Measurements from ENCODE around the gene ZNF324B. TPM values are rescaled to one million over a fixed set of nuclear protein-coding genes. Genes with fewer than 3 reads are reported as not detected.

The ZNF324B gene
- polyA plus RNA-seq, 3 donors = 0.46 to 3.1 (median 0.82) TPM

DNA sequence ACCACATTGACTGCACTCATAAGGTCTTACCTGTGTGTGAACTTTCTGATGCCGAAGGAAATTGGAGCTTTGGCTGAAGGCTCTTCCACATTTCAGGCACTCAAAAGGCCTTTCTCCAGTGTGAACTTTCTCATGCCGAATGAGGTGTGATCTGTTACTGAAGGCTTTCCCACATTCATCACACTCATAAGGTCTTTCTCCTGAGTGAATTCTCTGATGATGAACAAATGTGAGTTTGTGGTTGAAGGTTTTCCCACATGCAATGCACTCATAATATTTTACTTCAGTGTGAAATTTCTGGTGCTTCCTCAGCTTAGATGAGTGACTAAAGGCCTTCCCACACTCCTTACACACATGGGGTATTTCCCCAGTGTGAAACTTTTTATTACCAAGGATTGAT lies 17.2 kb upstream of the ZNF324B start:
- no peak overlapping the region for H2AFZ ChIP-seq (ENCODE audit: insufficient read depth, low read depth, low read length, poor library complexity, severe bottlenecking)
- no peak overlapping the region for H3K27ac ChIP-seq (ENCODE audit: low read depth in 1 of 2, low read length in 2 of 2)
- H3K4me2 ChIP-seq (replicated peaks; ENCODE audit: extremely low read depth, low read length, poor library complexity, severe bottlenecking) = no peak overlapping the region
- Mint-ChIP-seq H3K9me3 (peaks cover 72 to 100% (median 99%) of the 10 kb centered on the region in 7 donors), H3K27me3 (ENCODE audit: low read depth in 3 of 3) (peaks cover 0 to 2% (median 2%) of the 10 kb centered on the region in 3 donors), H3K4me3 (no peak overlapping the region), H3K4me1 (peaks cover 4% of the 10 kb centered on the region), H3K27ac (no peak overlapping the region), H3K36me3 (peaks cover 43 to 62% of the 10 kb centered on the region in 2 donors)
- H3K4me1 ChIP-seq (ENCODE audit: control insufficient read depth in 1 of 2, insufficient read depth in 2 of 2, low read length in 2 of 2) = peaks cover 2% of the 10 kb centered on the region in 2 donors
- H3K9ac ChIP-seq (ENCODE audit: insufficient read depth, low read length, poor library complexity, severe bottlenecking) = no peak overlapping the region
- H3K79me2 ChIP-seq (ENCODE audit: insufficient read depth, low read length) = peaks cover 5% of the 10 kb centered on the region
- 80% methylated on average over 1 of the region's 2 CpGs for WGBS (ENCODE audit: insufficient coverage)
- no peak for DNase-seq
- peaks cover 93 to 94% of the 10 kb centered on the region in 2 donors for H3K9me3 ChIP-seq (replicated peaks in 1 of 2; ENCODE audit: control insufficient read depth in 1 of 2, insufficient read depth in 1 of 2, low read length in 2 of 2)
- peaks cover 30 to 65% of the 10 kb centered on the region in 2 donors for H3K36me3 ChIP-seq (replicated peaks in 1 of 2; ENCODE audit: control insufficient read depth in 1 of 2, insufficient read depth in 2 of 2, low read length in 2 of 2)
- no peaks in the 10 kb centered on the region for H4K20me1 ChIP-seq (ENCODE audit: insufficient read depth, low read length)
- peak overlapping the region in 1 of 3 experiments; percentile 40 for H3K4me3 ChIP-seq (replicated peaks in 1 of 3; ENCODE audit: low read depth in 2 of 3, low read length in 3 of 3)
- H3K27me3 ChIP-seq (ENCODE audit: control insufficient read depth in 2 of 2, insufficient read depth in 2 of 2, low read length in 2 of 2) = no peaks in the 10 kb centered on the region
- intact Hi-C loops (cut with micrococcal nuclease) = no loop called here
- TF ChIP-seq, protein P1, sequence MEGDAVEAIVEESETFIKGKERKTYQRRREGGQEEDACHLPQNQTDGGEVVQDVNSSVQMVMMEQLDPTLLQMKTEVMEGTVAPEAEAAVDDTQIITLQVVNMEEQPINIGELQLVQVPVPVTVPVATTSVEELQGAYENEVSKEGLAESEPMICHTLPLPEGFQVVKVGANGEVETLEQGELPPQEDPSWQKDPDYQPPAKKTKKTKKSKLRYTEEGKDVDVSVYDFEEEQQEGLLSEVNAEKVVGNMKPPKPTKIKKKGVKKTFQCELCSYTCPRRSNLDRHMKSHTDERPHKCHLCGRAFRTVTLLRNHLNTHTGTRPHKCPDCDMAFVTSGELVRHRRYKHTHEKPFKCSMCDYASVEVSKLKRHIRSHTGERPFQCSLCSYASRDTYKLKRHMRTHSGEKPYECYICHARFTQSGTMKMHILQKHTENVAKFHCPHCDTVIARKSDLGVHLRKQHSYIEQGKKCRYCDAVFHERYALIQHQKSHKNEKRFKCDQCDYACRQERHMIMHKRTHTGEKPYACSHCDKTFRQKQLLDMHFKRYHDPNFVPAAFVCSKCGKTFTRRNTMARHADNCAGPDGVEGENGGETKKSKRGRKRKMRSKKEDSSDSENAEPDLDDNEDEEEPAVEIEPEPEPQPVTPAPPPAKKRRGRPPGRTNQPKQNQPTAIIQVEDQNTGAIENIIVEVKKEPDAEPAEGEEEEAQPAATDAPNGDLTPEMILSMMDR (IDR thresholded peaks at IDR 0.05) = no peak

DNA sequence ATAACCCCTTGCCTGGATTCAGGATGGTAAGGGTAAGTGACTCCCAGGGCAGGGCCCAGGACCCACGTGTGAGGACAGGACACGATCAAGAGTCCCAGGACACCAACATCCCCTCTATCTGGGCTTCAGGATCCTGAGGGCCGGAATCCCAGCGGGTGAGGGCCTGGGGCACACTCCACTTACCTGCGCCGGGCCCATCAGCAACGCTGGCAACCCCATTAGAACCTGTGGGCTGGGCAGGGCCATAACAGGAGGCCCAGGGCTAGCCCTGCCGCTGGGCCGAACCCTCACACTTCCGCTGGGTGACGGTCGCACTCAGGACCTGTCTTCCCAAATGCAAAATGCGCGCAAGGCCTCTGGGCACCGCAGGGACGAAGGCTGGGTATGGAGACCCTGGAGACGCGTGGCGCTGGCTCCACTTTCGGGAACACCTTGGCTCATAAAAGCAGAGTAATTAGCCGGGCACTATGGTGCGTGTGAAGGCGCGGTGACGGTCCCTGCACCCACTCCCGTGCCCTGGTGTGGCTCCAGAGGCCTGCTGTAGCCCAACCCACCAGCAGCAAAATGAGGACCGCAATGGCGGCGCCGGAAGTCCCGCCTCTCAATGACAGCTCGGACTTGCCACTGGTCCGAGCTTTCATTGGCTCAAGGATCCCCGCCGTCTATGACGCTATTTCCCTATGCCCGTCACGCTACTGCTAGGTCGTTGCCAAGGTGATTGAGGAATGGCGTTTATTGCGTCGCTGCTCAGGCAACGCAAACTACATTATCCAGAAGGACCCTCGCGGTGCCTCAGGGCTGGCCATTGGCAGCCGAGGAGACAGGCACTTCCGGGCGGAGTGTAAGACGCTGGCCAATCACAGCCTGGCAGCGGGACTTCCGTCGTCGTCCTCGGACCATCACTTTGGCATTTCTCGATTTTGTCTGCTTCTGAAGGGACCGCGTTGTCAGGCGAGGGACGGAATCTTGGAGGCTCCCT lies 11.6 kb upstream of the ZNF324B start, which contains the start of gene ZNF132:
ZNF132 (minus strand) TSS at position 578 of the 979 bp plus-strand sequence; CDS start at position 246, 332 bp downstream.
- peak within 1 kb of the TSS; percentile 76 for H3K4me2 ChIP-seq (replicated peaks; ENCODE audit: extremely low read depth, low read length, poor library complexity, severe bottlenecking)
- TF ChIP-seq, protein P1 (IDR thresholded peaks at IDR 0.05) = no peak
- peaks cover 0 to 3% of the 10 kb centered on the region in 2 donors for H3K27me3 ChIP-seq (ENCODE audit: control insufficient read depth in 2 of 2, insufficient read depth in 2 of 2, low read length in 2 of 2)
- Mint-ChIP-seq H3K9me3 (peaks cover 61 to 85% (median 76%) of the 10 kb centered on the region in 7 donors), H3K36me3 (peaks cover 39 to 49% of the 10 kb centered on the region in 2 donors), H3K27ac (peak within 1 kb of the TSS; percentile 93 to 98 (median 95)), H3K4me1 (peaks cover 16% of the 10 kb centered on the region), H3K27me3 (ENCODE audit: low read depth in 3 of 3) (peaks cover 3 to 14% (median 14%) of the 10 kb centered on the region in 3 donors), H3K4me3 (peak within 1 kb of the TSS; percentile 86 to 93)
- peaks cover 48 to 71% of the 10 kb centered on the region in 2 donors for H3K9me3 ChIP-seq (replicated peaks in 1 of 2; ENCODE audit: control insufficient read depth in 1 of 2, insufficient read depth in 1 of 2, low read length in 2 of 2)
- peak within 1 kb of the TSS; percentile 81 to 93 for H3K27ac ChIP-seq (ENCODE audit: low read depth in 1 of 2, low read length in 2 of 2)
- H3K4me1 ChIP-seq (ENCODE audit: control insufficient read depth in 1 of 2, insufficient read depth in 2 of 2, low read length in 2 of 2) = peaks cover 16% of the 10 kb centered on the region in 2 donors
- peak; percentile 100 for DNase-seq
- H3K4me3 ChIP-seq (replicated peaks in 1 of 3; ENCODE audit: low read depth in 2 of 3, low read length in 3 of 3) = peak within 1 kb of the TSS; percentile 47 to 81 (median 79)
- H2AFZ ChIP-seq (ENCODE audit: insufficient read depth, low read depth, low read length, poor library complexity, severe bottlenecking) = peak within 1 kb of the TSS; percentile 94
- intact Hi-C loops (cut with micrococcal nuclease) = loop anchor here in 1 of 2 donors (1.0 to 2.0 kb wide), 3 partner anchors 11 to 53 kb away; partner anchors contain the start of genes RPS5 and ZNF324B
- WGBS (ENCODE audit: insufficient coverage) = 4% methylated on average over 57 of the region's 59 CpGs
- H3K9ac ChIP-seq (ENCODE audit: insufficient read depth, low read length, poor library complexity, severe bottlenecking) = peak within 1 kb of the TSS; percentile 78
- H3K36me3 ChIP-seq (replicated peaks in 1 of 2; ENCODE audit: control insufficient read depth in 1 of 2, insufficient read depth in 2 of 2, low read length in 2 of 2) = peaks cover 18 to 34% of the 10 kb centered on the region in 2 donors
- peaks cover 8% of the 10 kb centered on the region for H3K79me2 ChIP-seq (ENCODE audit: insufficient read depth, low read length)
- H4K20me1 ChIP-seq (ENCODE audit: insufficient read depth, low read length) = no peaks in the 10 kb centered on the region

Measured in CD14-positive monocyte (primary cell).